HG03159 (cell line): ENCODE data around the gene CLCNKA.
"Not testable (repeated sequence)": the region's sequence is repeated elsewhere in the genome, so short reads cannot be mapped to it uniquely, and the experiment has no call there.

Experiments used
- ATAC-seq: cut with Tn5 transposase; IDR thresholded peaks from one replicate; pipeline ENCODE4 v1.9.1; 2021; ENCODE audit warnings: mild to moderate bottlenecking, moderate library complexity; ENCODE audit not compliant: unreplicated experiment

Gene CLCNKA

DNA sequence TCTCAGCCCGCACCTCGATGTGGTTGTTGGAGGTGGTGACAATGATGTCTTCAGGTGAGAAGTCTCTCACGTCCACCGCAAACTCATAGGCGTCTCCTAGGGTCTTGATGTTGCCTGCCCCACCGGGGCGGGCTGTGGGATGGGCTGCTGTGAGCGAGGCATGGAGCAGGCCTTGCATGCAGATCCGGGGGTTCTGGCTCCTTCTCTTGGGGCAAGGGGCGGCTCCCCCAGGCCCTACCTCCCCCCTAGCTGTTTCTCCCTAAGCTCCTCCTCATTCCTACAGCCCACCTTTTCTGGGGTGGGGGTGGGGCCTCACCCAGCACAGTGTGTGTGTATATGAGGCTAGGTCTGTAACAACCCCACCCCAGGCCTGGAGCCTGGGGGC, 4.8 kb upstream of the CLCNKA start:
- no peak for ATAC-seq

GRCh38 chr1:16017461-16018303, 4.2 kb upstream of the CLCNKA start, which contains the start of gene HSPB7:
Gene HSPB7, minus strand, starts transcription at chr1:16018043. Its CDS starts 80 bp downstream, at chr1:16017963.
- no peak for ATAC-seq

GRCh38 chr1:16018308-16018707, 3.5 kb upstream of the CLCNKA start:
- ATAC-seq: no peak

GRCh38 chr1:16018749-16019643, 2.8 kb upstream of the CLCNKA start:
- no peak for ATAC-seq

DNA sequence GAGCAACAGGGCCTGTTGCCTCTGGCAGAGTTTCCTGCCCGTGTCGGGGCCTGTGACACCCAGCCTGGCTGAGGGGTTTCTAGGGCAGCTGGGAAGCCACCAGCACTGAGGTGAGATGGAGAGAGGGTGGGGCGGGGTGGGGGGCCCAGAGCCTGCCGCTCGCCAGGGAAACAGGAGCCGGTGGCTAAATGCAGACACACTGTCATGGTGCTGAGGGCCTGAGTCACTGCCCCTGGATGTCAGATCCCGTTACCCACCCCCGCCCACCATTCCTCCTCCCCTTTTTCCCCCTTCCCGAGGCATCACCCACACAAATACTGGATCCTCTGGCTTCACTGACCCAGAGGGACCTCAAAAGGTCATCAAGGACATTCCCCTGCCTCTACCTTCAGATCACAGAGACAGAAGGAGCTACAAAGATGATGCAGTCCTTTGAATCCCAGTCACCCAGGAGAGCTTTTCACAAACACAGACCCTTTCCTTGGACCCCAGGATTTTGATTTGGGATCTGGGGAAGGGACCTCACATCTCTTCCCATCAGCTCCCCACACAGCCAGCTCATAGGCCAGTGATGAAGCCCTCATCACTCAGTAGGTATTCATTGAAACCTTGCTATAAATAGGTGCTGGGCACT, 2.1 kb upstream of the CLCNKA start:
- ATAC-seq: no peak

DNA sequence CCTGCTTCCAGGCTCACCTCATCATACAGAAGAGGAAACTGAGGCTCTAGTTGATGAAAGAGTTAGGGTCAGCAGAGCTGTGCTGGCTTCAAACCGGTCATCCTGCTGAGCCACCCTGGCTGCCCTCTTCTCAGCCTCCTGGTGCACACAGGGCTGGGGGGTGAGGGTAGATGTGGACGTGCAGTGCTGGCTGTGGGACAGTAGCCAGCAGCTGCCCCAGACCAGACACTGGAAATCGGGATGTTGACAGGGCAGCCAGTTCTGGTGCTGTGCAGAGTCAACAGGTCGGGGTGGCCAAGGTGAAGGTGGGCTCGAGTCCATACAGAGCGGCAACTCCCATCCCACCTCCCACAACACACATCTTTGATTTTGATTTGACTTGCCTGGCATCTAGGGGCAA, 1.5 kb upstream of the CLCNKA start:
- no peak for ATAC-seq

DNA sequence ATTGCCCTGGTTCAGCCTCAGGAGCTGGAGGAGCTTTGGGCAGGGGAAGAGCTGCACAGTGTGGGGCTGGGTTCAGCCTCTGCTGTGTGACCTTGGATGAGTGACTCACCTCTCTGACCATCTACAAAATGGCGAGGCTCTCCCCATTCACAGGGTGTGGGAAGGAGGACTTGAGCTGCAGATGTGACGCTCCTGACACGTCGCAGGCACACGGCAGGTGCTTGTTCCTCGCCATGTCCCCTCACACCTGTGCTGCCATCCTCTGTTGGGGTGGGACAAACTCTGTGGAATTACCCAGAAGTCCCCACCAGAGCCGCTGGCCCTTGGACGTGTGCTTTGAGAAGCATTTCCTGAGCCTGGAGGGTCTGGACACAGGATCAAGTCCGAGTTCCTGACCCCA, 958 bp upstream of the CLCNKA start:
- ATAC-seq: not testable (repeated sequence)

- no peak for ATAC-seq
Measured at GRCh38 chr1:16022393-16022792, 557 bp downstream of the CLCNKA start.

DNA sequence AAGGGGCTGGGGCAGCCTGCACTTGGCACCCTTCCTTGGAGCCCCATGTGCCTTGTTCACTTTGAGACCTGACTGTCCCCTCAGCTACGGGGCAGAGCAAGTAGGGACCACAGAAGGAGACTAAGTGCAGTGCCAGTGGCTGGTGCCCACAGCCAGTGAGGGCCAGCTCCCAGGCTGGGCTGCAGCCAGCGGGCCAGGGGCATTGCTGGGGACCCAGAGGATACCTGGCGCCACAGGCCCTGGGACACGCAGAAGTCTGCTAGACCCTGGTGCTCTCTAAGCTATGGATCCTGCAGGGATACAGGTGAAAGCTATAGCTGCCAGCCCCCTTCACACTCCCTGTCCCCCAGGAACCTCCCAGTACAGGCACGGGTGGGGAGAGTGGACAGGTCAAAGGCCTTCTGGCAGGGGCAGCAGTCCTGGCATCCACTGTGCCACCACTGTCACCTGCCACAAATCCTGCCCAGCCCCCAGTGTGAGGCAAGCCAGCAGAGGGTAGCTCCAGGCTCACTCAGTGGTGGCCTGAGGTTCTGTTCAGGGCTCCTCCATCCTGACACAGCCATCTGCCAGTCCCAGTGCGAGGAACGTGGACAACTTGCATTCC, 1.3 kb downstream of the CLCNKA start:
- no peak for ATAC-seq

DNA sequence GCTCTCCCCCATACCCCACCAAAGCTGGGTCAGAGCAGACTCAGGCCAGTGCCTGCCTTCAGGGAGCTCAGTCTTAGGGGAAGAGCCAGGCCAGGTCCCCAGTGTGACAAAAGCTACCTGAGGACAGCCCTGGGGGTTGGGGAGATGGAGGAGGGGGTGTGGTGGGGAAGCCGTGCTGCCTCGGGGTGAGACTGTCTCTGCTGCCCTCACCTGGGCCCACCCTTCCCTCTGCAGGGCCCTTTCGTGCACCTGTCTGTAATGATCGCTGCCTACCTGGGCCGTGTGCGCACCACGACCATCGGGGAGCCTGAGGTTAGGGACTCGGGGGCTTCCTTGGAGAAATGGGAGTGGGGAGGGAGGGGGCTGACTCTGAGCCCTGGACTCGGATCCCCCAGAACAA, 4.5 kb downstream of the CLCNKA start:
- not testable (repeated sequence) for ATAC-seq

DNA sequence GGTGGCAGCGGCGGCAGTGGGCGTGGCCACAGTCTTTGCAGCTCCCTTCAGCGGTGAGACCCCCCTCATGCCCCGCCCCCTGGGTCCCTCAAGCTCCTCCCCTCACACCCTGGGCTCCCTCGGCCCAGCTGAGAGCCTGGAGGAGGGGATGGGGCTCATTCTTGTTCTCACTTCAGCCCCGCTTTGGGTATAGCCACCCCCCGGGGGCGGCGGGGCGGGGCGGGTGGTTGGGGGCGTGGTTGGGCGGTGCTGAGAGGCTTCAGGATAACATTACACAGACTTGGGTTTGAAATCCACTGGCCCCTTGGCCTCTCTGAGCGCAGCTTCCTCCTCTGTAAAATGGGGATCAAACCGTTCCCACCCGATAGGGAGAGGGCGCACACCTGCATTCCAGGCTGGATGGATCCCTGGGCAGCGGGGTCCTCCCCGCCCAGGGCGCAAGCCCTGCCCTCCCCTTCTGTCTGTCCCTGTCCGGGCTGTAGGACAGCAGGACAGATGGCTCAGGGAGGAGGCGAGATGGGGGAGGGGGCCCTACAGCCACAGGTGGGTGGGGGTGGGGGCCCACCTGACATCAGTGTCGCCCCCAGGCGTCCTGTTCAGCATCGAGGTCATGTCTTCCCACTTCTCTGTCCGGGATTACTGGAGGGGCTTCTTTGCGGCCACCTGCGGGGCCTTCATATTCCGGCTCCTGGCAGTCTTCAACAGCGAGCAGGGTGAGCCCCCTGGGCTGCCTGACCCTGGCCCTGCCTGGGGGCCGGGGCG, 5.1 kb downstream of the CLCNKA start:
- ATAC-seq: no peak

- no peak for ATAC-seq
Measured at GRCh38 chr1:16028237-16029002, 6.6 kb downstream of the CLCNKA start.

DNA sequence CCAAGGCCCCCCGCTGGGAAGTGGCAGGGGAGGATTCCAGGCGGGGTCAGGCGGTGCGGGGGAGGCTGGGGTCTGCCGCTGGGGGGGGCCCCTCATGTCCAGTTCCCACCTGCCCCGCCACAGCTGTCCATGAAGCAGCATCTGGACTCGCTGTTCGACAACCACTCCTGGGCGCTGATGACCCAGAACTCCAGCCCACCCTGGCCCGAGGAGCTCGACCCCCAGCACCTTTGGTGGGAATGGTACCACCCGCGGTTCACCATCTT, 7.1 kb downstream of the CLCNKA start:
- ATAC-seq: not testable (repeated sequence)

DNA sequence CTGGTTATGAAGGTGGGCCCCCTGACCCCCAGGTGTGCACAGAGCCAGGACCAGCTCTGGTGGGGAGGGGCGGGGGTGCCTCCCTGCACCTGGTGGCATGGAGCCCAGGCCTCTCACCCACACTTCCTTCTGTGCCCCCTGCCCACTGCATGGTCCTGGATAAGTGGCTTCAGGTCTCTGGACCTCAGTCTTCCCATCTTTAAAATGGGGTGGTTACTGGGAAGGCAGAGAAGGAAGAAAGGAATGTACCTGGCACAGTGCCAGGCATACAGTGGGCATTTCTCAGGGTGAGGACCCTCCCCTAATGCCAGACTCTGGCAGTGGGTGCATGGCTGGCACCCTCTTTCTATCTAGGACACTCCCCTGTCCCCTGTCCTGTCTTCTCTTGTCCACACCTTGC, 7.5 kb downstream of the CLCNKA start:
- no peak for ATAC-seq

- no peak for ATAC-seq
Measured at GRCh38 chr1:16031551-16031950, 9.7 kb downstream of the CLCNKA start.

DNA sequence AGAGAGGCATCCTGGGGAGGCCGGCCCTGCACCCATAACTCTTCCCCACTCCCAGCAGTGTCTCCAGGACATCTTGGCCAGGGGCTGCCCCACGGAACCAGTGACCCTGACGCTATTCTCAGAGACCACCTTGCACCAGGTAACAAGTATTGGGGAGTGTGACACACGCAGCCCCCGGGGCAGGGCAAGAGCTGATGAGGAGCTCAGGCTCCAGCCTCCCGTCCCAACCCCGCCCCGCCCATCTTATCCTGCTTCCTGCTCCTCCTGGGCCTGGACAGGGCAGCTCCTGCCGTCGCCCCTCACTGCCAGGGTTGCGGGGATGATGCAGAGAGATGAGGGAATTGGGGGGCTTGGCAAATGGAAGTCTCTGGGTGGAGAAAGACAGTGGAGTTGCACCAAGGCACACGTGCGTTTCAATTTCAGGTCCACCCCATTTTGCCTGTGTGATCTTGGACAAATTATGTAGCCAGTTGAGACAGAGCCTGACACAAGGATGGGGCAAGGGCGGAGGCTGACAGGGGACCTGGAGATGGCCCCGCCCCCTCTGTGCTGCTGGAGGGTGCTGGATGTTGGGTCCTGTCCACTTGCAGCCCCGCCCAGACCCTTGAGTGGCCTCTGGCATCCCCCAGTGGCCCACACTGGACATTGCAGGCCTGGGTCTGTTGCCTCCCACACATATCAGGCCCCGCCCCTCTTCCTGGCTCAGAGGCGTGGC, 10.7 kb downstream of the CLCNKA start:
- peak; percentile 71 for ATAC-seq

DNA sequence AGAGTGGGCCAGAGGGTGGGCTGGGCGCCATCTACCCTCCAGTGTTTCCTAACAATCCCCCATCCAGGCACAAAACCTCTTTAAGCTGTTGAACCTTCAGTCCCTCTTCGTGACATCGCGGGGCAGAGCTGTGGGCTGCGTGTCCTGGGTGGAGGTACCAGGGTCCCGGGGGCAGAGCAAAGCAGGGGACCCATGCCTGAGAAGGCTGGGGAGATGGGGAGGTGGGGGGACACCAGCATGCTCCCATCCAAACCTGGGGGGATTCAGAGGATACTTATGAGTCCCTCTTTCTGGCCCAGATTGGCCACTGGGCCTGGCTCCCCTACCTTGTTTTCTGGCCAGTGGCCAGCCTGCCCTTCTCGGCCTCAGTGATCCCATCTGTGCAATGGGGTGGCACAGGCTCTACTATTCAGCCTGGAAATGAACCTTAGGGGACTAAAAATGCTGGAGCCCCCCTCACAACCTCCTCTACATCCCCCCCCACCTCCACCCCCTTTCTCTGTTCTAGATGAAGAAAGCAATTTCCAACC, 11.3 kb downstream of the CLCNKA start:
- ATAC-seq: not testable (repeated sequence)

GRCh38 chr1:16036461-16036860, 14.6 kb downstream of the CLCNKA start:
- ATAC-seq: not testable (repeated sequence)

DNA sequence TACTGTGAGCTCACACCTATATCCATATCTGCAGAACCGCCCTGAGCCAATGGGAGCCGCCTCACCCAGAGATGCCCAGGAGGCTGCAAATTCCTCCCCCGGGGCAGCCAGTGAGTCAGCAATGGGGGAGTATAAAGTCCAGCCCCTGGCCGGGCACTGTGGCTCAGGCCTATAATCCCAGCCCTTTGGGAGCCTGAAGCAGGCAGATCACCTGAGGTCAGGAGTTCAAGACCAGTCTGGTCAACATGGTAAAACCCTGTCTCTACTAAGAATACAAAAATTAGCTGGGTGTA, 16.7 kb downstream of the CLCNKA start:
- ATAC-seq: no peak
